GM23338 (cell line): Measurements from ENCODE around the gene MPHOSPH6. TPM values are rescaled to one million over a fixed set of nuclear protein-coding genes. Genes with fewer than 3 reads are reported as not detected.

Experiments used
- ATAC-seq: fragments of 200-7000 bp; cut with Tn5 transposase; 3 replicates; pipeline ENCODE4 v1.9.1; 2020
- DNase-seq: peaks from one replicate; pipeline ENCODE4 v3.0.0-alpha.2; 2015; ENCODE audit warnings: low spot score
- H2AFZ ChIP-seq: fragments of 200-600 bp; sonication (generic); 2 replicates; pipeline ENCODE4 v1.8.0; 2016; ENCODE audit warnings: antibody characterized with exemption, mild to moderate bottlenecking, moderate library complexity
- H3F3A ChIP-seq: fragments of 200-600 bp; sonication (generic); replicated peaks from 2 replicates; pipeline ENCODE4 v1.8.0; 2017; ENCODE audit warnings: antibody characterized with exemption, mixed run types, low read depth
- H3K27ac ChIP-seq: fragments of 200-600 bp; sonication (generic); 2 replicates; pipeline ENCODE4 v1.6.1; 2016; ENCODE audit warnings: low read depth
- H3K27me3 ChIP-seq: fragments of 200-600 bp; sonication (generic); 2 replicates; pipeline ENCODE4 v1.8.0; 2016; ENCODE audit warnings: mild to moderate bottlenecking, mixed run types, moderate library complexity; ENCODE audit not compliant: insufficient read depth
- H3K36me3 ChIP-seq: fragments of 200-600 bp; sonication (generic); 2 replicates; pipeline ENCODE4 v1.8.0; 2016; ENCODE audit warnings: mild to moderate bottlenecking; ENCODE audit not compliant: insufficient read depth
- H3K4me1 ChIP-seq: fragments of 200-600 bp; sonication (generic); 2 replicates; pipeline ENCODE4 v1.8.0; 2016; ENCODE audit warnings: mild to moderate bottlenecking, moderate library complexity; ENCODE audit not compliant: insufficient read depth
- H3K4me2 ChIP-seq: fragments of 200-600 bp; sonication (generic); 2 replicates; pipeline ENCODE4 v1.7.1; 2017; ENCODE audit warnings: mixed run types
- H3K4me3 ChIP-seq: fragments of 200-600 bp; sonication (generic); 2 replicates; pipeline ENCODE4 v1.6.1; 2016; ENCODE audit warnings: mixed run types
- H3K79me2 ChIP-seq: fragments of 200-600 bp; sonication (generic); replicated peaks from 2 replicates; pipeline ENCODE4 v1.8.0; 2017; ENCODE audit warnings: mild to moderate bottlenecking; ENCODE audit not compliant: insufficient read depth
- H3K9me2 ChIP-seq: fragments of 200-600 bp; sonication (generic); 2 replicates; pipeline ENCODE4 v1.8.0; 2017; ENCODE audit not compliant: insufficient read depth
- H4K20me1 ChIP-seq: fragments of 200-600 bp; sonication (generic); replicated peaks from 2 replicates; pipeline ENCODE4 v1.8.0; 2017; ENCODE audit warnings: mild to moderate bottlenecking; ENCODE audit not compliant: insufficient read depth
- H3K27ac Mint-ChIP-seq: 2 replicates; pipeline ENCODE4 v1.8.0; 2020; ENCODE audit warnings: inconsistent platforms, mild to moderate bottlenecking, moderate library complexity, mixed read lengths
- H3K27me3 Mint-ChIP-seq: 3 replicates; pipeline ENCODE4 v1.8.0; 2022; ENCODE audit warnings: low read depth, mild to moderate bottlenecking, moderate library complexity, mixed read lengths, inconsistent platforms; ENCODE audit not compliant: insufficient read depth, poor library complexity
- H3K36me3 Mint-ChIP-seq: 3 replicates; pipeline ENCODE4 v1.8.0; 2021; ENCODE audit warnings: low read depth, mild to moderate bottlenecking, inconsistent platforms, moderate library complexity, mixed read lengths
- H3K4me1 Mint-ChIP-seq: 3 replicates; pipeline ENCODE4 v1.8.0; 2020; ENCODE audit warnings: mild to moderate bottlenecking, inconsistent platforms, mixed read lengths
- H3K4me3 Mint-ChIP-seq: 3 replicates; pipeline ENCODE4 v1.8.0; 2021; ENCODE audit warnings: moderate library complexity, mild to moderate bottlenecking, inconsistent platforms, mixed read lengths
- H3K9me3 Mint-ChIP-seq: 3 replicates; pipeline ENCODE4 v1.8.0; 2020; ENCODE audit warnings: moderate library complexity, mild to moderate bottlenecking, inconsistent platforms, mixed read lengths
- CREB1 ChIP-seq: fragments of 250-450 bp; sonication (Bioruptor Pico); IDR thresholded peaks from 2 replicates; pipeline ENCODE4 v1.5.0; 2020; ENCODE audit warnings: low read depth, mild to moderate bottlenecking, moderate library complexity
- ETS1 ChIP-seq: IDR thresholded peaks from 2 replicates; pipeline ENCODE4 v1.6.1; 2016; ENCODE audit warnings: antibody characterized with exemption
- NANOG ChIP-seq: IDR thresholded peaks from 2 replicates; pipeline ENCODE4 v1.6.1; 2016; ENCODE audit warnings: antibody characterized with exemption, borderline replicate concordance
- POLR2AphosphoS5 ChIP-seq: IDR thresholded peaks from 2 replicates; pipeline ENCODE4 v1.6.1; 2016; ENCODE audit warnings: antibody characterized with exemption, low read depth
- REST ChIP-seq: IDR thresholded peaks from one replicate; pipeline ENCODE4 v1.6.1; 2018; ENCODE audit warnings: antibody characterized with exemption; ENCODE audit not compliant: unreplicated experiment
- STAT1 ChIP-seq: IDR thresholded peaks from one replicate; pipeline ENCODE4 v1.6.1; 2016; ENCODE audit warnings: antibody characterized with exemption; ENCODE audit not compliant: unreplicated experiment
- ZNF114 ChIP-seq: fragments of 250-450 bp; sonication (Bioruptor Pico); IDR thresholded peaks from 2 replicates; pipeline ENCODE4 v1.5.0; 2020; ENCODE audit warnings: mild to moderate bottlenecking, moderate library complexity
- polyA plus RNA-seq: library from polyadenylated mRNA; unstranded; fragments of >200 nt; fragmentation: Nextera tagmentation; extraction: Ambion mirVana; gene quantifications from 2 replicates; pipeline ENCODE4 v1.2.1, GENCODE V29; 2016
- total RNA-seq: library from RNA; depleted of rRNA; stranded (reverse); fragments of >200 nt; shearing (Covaris generic); gene quantifications from 2 replicates; pipeline ENCODE4 v1.2.3, GENCODE V29; 2014

The MPHOSPH6 gene
- total and polyA plus RNA-seq, 2 experiments from 2014 or later = 40.8 to 94.7 TPM

- TF ChIP-seq POLR2AphosphoS5 = no peak
- no peak for TF ChIP-seq ETS1
- no peak for TF ChIP-seq REST
- no peak for TF ChIP-seq ZNF114 (CRISPR knock-in tag)
- TF ChIP-seq CREB1 (CRISPR knock-in tag) = no peak
- no peak for TF ChIP-seq STAT1
- TF ChIP-seq NANOG = no peak
Measured at GRCh38 chr16:82137822-82138167, 32.2 kb downstream of the MPHOSPH6 start (continued).

GRCh38 chr16:82136956-82137821 lies 32.8 kb downstream of the MPHOSPH6 start:
- TF ChIP-seq STAT1 = no peak
- TF ChIP-seq ETS1 = no peak
- no peak overlapping the region for H2AFZ ChIP-seq

More at GRCh38 chr16:82136956-82137821, 32.8 kb downstream of the MPHOSPH6 start:
- Mint-ChIP-seq H3K4me3 (no peak overlapping the region), H3K4me1 (peaks cover 11% of the 10 kb centered on the region), H3K9me3 (peaks cover 13% of the 10 kb centered on the region; the same call in 2 of the 3 replicates), H3K36me3 (peaks cover 34% of the 10 kb centered on the region), H3K27ac (no peak overlapping the region), H3K27me3 (peaks cover 3% of the 10 kb centered on the region)
- Histone ChIP-seq H3K4me3 (no peak overlapping the region), H3K36me3 (peaks cover 3% of the 10 kb centered on the region; the same call in 1 of the 2 replicates), H3K4me1 (peaks cover 5% of the 10 kb centered on the region; the same call in 1 of the 2 replicates), H3K9me2 (no peaks in the 10 kb centered on the region), H3K27me3 (no peaks in the 10 kb centered on the region), H3K27ac (no peak overlapping the region), H3K4me2 (no peak overlapping the region), H3K79me2 (peaks cover 7% of the 10 kb centered on the region; the same call in 1 of the 2 replicates), H3F3A (no peaks in the 10 kb centered on the region), H4K20me1 (no peaks in the 10 kb centered on the region)
- DNase-seq = no peak
- no peak for ATAC-seq
